ENCODE results near the gene CITED2. TPM values are rescaled to one million over a fixed set of nuclear protein-coding genes. Genes with fewer than 3 reads are reported as not detected.

The CITED2 gene
- total RNA-seq, 2 donors from 2014 or later, result 113 to 119 TPM

DNA sequence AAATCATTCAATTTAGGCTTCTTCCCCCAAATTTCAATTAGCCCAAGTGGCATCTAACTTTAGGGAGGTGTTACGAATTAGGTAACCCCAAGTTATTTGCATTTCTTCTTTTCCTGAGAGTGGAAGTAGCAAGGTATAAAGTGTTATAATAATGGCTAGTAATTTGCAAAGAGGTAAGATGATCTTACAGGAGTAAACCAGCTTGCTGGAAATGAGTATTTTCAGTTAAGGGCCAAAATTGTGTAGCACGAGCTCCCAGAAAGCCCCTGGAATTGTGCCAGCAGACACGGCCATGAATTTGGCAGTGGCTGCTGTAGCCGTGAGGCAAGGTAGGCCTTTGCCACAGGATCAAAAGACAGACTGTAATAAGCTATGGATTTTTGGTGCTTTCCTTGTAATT, 38.0 kb downstream of the CITED2 start:
- H3K27ac ChIP-seq, result no peak overlapping the region
- no peak overlapping the region for H3K4me3 ChIP-seq
- no peaks in the 10 kb centered on the region for H3K27me3 ChIP-seq
- H3K36me3 ChIP-seq, result no peaks in the 10 kb centered on the region
- no peaks in the 10 kb centered on the region for H3K4me1 ChIP-seq
- no peak for TF ChIP-seq CTCF (IDR thresholded peaks at IDR 0.05)
- DNase-seq, result no peak
- H3K9ac ChIP-seq (ENCODE audit: low read depth in 2 of 2, low read length in 2 of 2), result no peak overlapping the region
- no peaks in the 10 kb centered on the region for H3K9me3 ChIP-seq
- intact Hi-C loops (cut with DNase I), result no loop called here

GRCh38 chr6:139335447-139336210, 38.8 kb downstream of the CITED2 start:
- TF ChIP-seq CTCF (IDR thresholded peaks at IDR 0.05), result no peak
- Histone ChIP-seq H3K9ac (ENCODE audit: low read depth in 2 of 2, low read length in 2 of 2) (no peak overlapping the region), H3K27me3 (no peaks in the 10 kb centered on the region), H3K4me3 (no peak overlapping the region), H3K4me1 (no peaks in the 10 kb centered on the region), H3K9me3 (no peaks in the 10 kb centered on the region), H3K36me3 (no peaks in the 10 kb centered on the region), H3K27ac (no peak overlapping the region)
- DNase-seq, result no peak
- intact Hi-C loops (cut with DNase I), result no loop called here

DNA sequence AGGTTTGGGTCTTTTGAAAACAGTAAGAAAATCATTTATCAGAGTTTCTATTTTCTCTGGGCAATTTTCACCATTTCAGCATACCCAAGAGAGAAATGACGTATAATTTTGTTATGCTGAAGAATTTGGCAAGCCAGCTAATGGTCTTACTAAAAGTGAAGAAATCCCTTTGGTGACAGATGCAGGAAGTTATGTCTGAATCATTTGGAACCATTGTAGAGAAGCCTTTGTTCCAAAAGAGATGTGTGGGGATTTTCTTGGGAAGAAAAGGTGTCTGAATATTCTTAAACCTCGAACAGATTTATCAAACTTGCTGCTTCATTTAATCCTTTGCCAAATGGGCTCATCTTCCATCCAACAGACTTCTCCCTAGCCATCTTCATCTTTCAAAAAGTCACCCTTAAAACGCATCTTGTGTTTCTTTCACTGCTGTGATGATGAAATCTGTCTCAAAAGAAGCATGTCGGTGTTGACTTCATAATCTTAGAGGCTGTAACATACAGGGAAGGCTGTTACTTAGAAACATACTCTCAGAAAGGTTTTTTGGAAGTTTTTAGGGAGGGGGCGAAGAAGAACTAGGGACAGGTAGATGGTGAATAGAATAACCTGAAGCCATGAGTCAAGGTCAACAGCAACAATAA, 39.5 kb downstream of the CITED2 start:
- H3K9me3 ChIP-seq, result no peaks in the 10 kb centered on the region
- intact Hi-C loops (cut with DNase I), result no loop called here
- TF ChIP-seq CTCF (IDR thresholded peaks at IDR 0.05), result no peak
- H3K9ac ChIP-seq (ENCODE audit: low read depth in 2 of 2, low read length in 2 of 2), result no peak overlapping the region
- no peak overlapping the region for H3K27ac ChIP-seq
- no peaks in the 10 kb centered on the region for H3K4me1 ChIP-seq
- no peaks in the 10 kb centered on the region for H3K27me3 ChIP-seq
- no peak overlapping the region for H3K4me3 ChIP-seq
- H3K36me3 ChIP-seq, result no peaks in the 10 kb centered on the region
- no peak for DNase-seq

DNA sequence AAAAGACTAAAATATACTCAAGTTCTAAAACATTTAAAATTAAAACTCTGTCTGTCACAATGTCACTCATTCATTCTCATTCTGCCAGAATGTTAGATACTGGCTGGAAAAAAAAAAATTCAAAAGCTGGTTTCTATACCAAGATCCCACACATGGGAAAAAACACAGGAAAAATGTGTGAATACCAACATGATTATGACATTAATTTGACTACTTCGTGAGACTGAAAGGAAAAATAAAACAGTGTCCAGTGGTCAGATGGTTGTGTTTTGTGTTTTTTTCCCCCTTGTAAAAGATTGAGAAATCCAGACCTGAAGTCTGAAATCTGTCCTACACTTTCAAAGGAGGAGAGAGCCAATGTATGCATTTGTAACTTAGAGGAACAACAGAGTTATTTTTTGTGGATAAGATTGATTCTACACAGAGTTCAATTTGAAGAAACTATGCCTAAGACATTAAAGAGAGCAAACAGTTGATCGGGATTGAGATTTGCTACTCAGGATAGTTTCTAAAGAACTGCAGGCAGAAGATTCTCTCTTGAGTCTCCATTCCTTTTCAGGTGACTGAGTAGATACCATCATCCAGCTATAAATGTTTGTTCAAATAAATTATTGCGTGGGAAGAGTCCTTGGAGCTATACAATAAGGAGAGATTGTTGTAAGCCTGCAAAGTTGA, 43.5 kb downstream of the CITED2 start:
- intact Hi-C loops (cut with DNase I), result no loop called here
- H3K4me3 ChIP-seq, result no peak overlapping the region
- no peak overlapping the region for H3K27ac ChIP-seq
- no peaks in the 10 kb centered on the region for H3K4me1 ChIP-seq
- DNase-seq, result no peak
- no peaks in the 10 kb centered on the region for H3K36me3 ChIP-seq
- no peak for TF ChIP-seq CTCF (IDR thresholded peaks at IDR 0.05)
- no peak overlapping the region for H3K9ac ChIP-seq (ENCODE audit: low read depth in 2 of 2, low read length in 2 of 2)
- no peaks in the 10 kb centered on the region for H3K27me3 ChIP-seq
- H3K9me3 ChIP-seq, result no peaks in the 10 kb centered on the region

DNA sequence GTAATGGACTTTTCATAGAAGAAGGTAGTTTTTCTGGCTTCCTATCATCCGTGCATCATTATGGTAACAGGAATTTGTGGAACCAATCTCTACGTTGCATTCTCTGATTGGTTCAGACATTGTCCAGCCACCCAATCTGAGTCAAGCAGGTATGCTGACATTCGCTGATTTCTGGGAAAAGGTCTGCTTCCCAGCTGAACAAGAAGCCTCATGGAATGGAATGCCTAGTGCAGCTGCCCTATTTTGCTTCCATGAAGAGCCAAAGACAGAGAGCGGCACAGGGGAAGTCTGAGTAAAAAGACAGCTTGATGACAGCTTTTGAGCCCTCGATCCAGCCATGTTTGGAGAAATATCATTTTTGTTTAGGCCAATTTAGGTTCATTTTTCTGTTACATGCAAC, 44.1 kb downstream of the CITED2 start:
- Histone ChIP-seq H3K36me3 (no peaks in the 10 kb centered on the region), H3K9me3 (no peaks in the 10 kb centered on the region), H3K9ac (ENCODE audit: low read depth in 2 of 2, low read length in 2 of 2) (no peak overlapping the region), H3K4me1 (no peaks in the 10 kb centered on the region), H3K27me3 (no peaks in the 10 kb centered on the region), H3K27ac (no peak overlapping the region), H3K4me3 (no peak overlapping the region)
- no peak for DNase-seq
- intact Hi-C loops (cut with DNase I), result no loop called here
- TF ChIP-seq CTCF (IDR thresholded peaks at IDR 0.05), result no peak

Data from colonic mucosa (tissue), 4 donors.